Ishikawa (cell line): ENCODE data around the gene CLPTM1L.

Experiments
- EGR1 ChIP-seq: IDR thresholded peaks from 2 replicates; pipeline ENCODE4 v1.6.1; 2012
- EP300 ChIP-seq: IDR thresholded peaks from 2 replicates; pipeline ENCODE4 v1.6.1; 2012; ENCODE audit warnings: borderline replicate concordance
- MAX ChIP-seq: IDR thresholded peaks from 2 replicates; pipeline ENCODE4 v1.6.1; 2012
- RAD21 ChIP-seq: IDR thresholded peaks from 2 replicates; pipeline ENCODE4 v1.6.1; 2012; ENCODE audit warnings: low read depth
- REST ChIP-seq: IDR thresholded peaks from 2 replicates; pipeline ENCODE4 v1.6.1; 2012; ENCODE audit warnings: low read depth, mild to moderate bottlenecking
- TCF12 ChIP-seq: IDR thresholded peaks from 2 replicates; pipeline ENCODE4 v1.6.1; 2012; ENCODE audit warnings: low read depth
- USF1 ChIP-seq: IDR thresholded peaks from 2 replicates; pipeline ENCODE4 v1.6.1; 2012

GRCh38 chr5:1351156-1351555, 6.3 kb upstream of the CLPTM1L start:
- no peak for TF ChIP-seq USF1
- no peak for TF ChIP-seq REST
- no peak for TF ChIP-seq TCF12
- TF ChIP-seq RAD21 = no peak
- TF ChIP-seq EGR1 = no peak
- TF ChIP-seq MAX = no peak
- no peak for TF ChIP-seq EP300
